CD4-positive, alpha-beta T cell treated with Interferon gamma for 1 hour (primary cell): ENCODE measurements around the gene CRNN.

Experiments
- DNase-seq: peaks from one replicate; pipeline ENCODE4 v3.0.0-alpha.2; 2020

Gene CRNN

GRCh38 chr1:152415454-152416227, 1.6 kb upstream of the CRNN start:
- no peak for DNase-seq

- DNase-seq, result no peak
Observed at GRCh38 chr1:152412756-152413155, 1.3 kb downstream of the CRNN start.

- DNase-seq, result no peak
Observed at GRCh38 chr1:152411134-152411533, 2.9 kb downstream of the CRNN start.

GRCh38 chr1:152410599-152410998, 3.5 kb downstream of the CRNN start:
- no peak for DNase-seq

- DNase-seq, result no peak
Observed at GRCh38 chr1:152410028-152410427, 4.0 kb downstream of the CRNN start.

- DNase-seq, result no peak
Observed at GRCh38 chr1:152408664-152409063, 5.4 kb downstream of the CRNN start.

GRCh38 chr1:152398812-152399698, 15.0 kb downstream of the CRNN start:
- DNase-seq, result no peak

GRCh38 chr1:152397474-152397873, 16.6 kb downstream of the CRNN start:
- DNase-seq, result no peak

GRCh38 chr1:152394151-152394550, 19.9 kb downstream of the CRNN start:
- no peak for DNase-seq

- DNase-seq, result no peak
Observed at GRCh38 chr1:152392909-152393308, 21.2 kb downstream of the CRNN start.

GRCh38 chr1:152388889-152389288, 25.2 kb downstream of the CRNN start:
- DNase-seq, result no peak

- DNase-seq, result no peak
Observed at GRCh38 chr1:152386940-152387339, 27.1 kb downstream of the CRNN start.

- no peak for DNase-seq
Observed at GRCh38 chr1:152380932-152381331, 33.1 kb downstream of the CRNN start.

GRCh38 chr1:152374451-152374850, 39.6 kb downstream of the CRNN start:
- no peak for DNase-seq

GRCh38 chr1:152372672-152373071, 41.4 kb downstream of the CRNN start:
- DNase-seq, result no peak

- no peak for DNase-seq
Observed at GRCh38 chr1:152367436-152367835, 46.6 kb downstream of the CRNN start.

GRCh38 chr1:152359906-152360305, 54.2 kb downstream of the CRNN start, which contains the start of gene FLG2:
FLG2 (minus strand) TSS chr1:152360006; CDS start chr1:152358884, 1,122 bp downstream.
- no peak for DNase-seq
